IMR-90 (cell line): ENCODE results near the gene DDIAS.

Experiments used
- CTCF ChIP-seq: conservative IDR thresholded peaks from 2 replicates; pipeline ENCODE4 v1.5.1; 2012; ENCODE audit warnings: mild to moderate bottlenecking, low read depth, low read length, improper control_type of control experiment
- NFE2L2 ChIP-seq: fragments of 150-350 bp; IDR thresholded peaks from 2 replicates; pipeline ENCODE4 v1.6.1; 2016; ENCODE audit warnings: low read depth, mild to moderate bottlenecking, low read length
- POLR2A ChIP-seq: IDR thresholded peaks from 2 replicates; pipeline ENCODE4 v1.6.1; 2012; ENCODE audit warnings: mild to moderate bottlenecking, low read depth, low read length

GRCh38 chr11:82909015-82909640 is 7.6 kb downstream of the DDIAS start:
- TF ChIP-seq POLR2A = no peak
- no peak for TF ChIP-seq NFE2L2
- TF ChIP-seq CTCF = no peak
